DND-41 (cell line): ENCODE measurements around the gene GIMAP8.
A peak's percentile ranks its signal among the peaks of the same experiment; 100 is the strongest.

Experiments
- ATAC-seq: fragments of 200-7000 bp; cut with Tn5 transposase; 3 replicates; pipeline ENCODE4 v1.9.1; 2021; ENCODE audit warnings: low read depth; ENCODE audit not compliant: insufficient read depth
- DNase-seq: peaks from one replicate; pipeline ENCODE4 v3.0.0-alpha.2; 2020
- H2AFZ ChIP-seq: 2 replicates; pipeline ENCODE4 v1.6.0; 2012; ENCODE audit warnings: low read depth, low read length
- H3K27ac ChIP-seq: 2 replicates; pipeline ENCODE4 v1.5.1; 2012; ENCODE audit warnings: low read length, inconsistent platforms
- H3K27me3 ChIP-seq: fragments of 200-600 bp; sonication (generic); 2 replicates; pipeline ENCODE4 v1.6.0; 2012; ENCODE audit warnings: low read length, mild to moderate bottlenecking, inconsistent platforms; ENCODE audit not compliant: insufficient read depth, poor library complexity
- H3K36me3 ChIP-seq: 2 replicates; pipeline ENCODE4 v1.5.1; 2012; ENCODE audit warnings: low read length, inconsistent platforms; ENCODE audit not compliant: insufficient read depth
- H3K4me1 ChIP-seq: 2 replicates; pipeline ENCODE4 v1.5.1; 2012; ENCODE audit warnings: mild to moderate bottlenecking, low read length; ENCODE audit not compliant: insufficient read depth
- H3K4me2 ChIP-seq: 2 replicates; pipeline ENCODE4 v1.6.0; 2012; ENCODE audit warnings: mild to moderate bottlenecking, moderate library complexity, low read length, inconsistent platforms; ENCODE audit not compliant: insufficient read depth
- H3K4me3 ChIP-seq, 2 experiments: fragments of 200-600 bp in 1 of 2; shearing (Covaris generic) in 1 of 2; 2 replicates each; pipeline ENCODE4 v1.5.1; 2012 to 2016; ENCODE audit warnings: inconsistent platforms in 2 of 2, low read length in 2 of 2, mild to moderate bottlenecking in 2 of 2, low read depth in 1 of 2, moderate library complexity in 1 of 2
- H3K79me2 ChIP-seq: 2 replicates; pipeline ENCODE4 v1.6.0; 2012; ENCODE audit warnings: low read length, inconsistent platforms; ENCODE audit not compliant: insufficient read depth
- H3K9ac ChIP-seq: 2 replicates; pipeline ENCODE4 v1.6.0; 2012; ENCODE audit warnings: low read depth, mild to moderate bottlenecking, inconsistent platforms, low read length, moderate library complexity
- H3K9me3 ChIP-seq: 2 replicates; pipeline ENCODE4 v1.5.1; 2012; ENCODE audit warnings: low read length, moderate library complexity, mild to moderate bottlenecking, inconsistent platforms; ENCODE audit not compliant: insufficient read depth, severe bottlenecking
- H4K20me1 ChIP-seq: 2 replicates; pipeline ENCODE4 v1.6.0; 2012; ENCODE audit warnings: low read length; ENCODE audit not compliant: insufficient read depth
- CTCF ChIP-seq: IDR thresholded peaks from 2 replicates; pipeline ENCODE4 v1.5.1; 2012; ENCODE audit warnings: borderline replicate concordance, low read length, moderate library complexity, mild to moderate bottlenecking; ENCODE audit not compliant: poor library complexity, severe bottlenecking; ENCODE audit errors: extremely low read depth
- EZH2 ChIP-seq: IDR thresholded peaks from 3 replicates; pipeline ENCODE4 v1.6.1; 2012; ENCODE audit warnings: borderline replicate concordance, low read depth, mild to moderate bottlenecking, moderate library complexity, low read length, inconsistent platforms; ENCODE audit not compliant: severe bottlenecking

Gene GIMAP8

GRCh38 chr7:150464962-150465361, 14.5 kb downstream of the GIMAP8 start:
- no peaks in the 10 kb centered on the region for H3K36me3 ChIP-seq
- no peak overlapping the region for H2AFZ ChIP-seq
- H3K4me3 ChIP-seq: no peak overlapping the region
- no peak overlapping the region for H3K27ac ChIP-seq
- H3K4me1 ChIP-seq: peaks cover 3% of the 10 kb centered on the region; the same call in 1 of the 2 replicates
- ATAC-seq: 0 out of 3 replicates have a peak, but pooled peaks have one; percentile 29
- no peak overlapping the region for H3K4me2 ChIP-seq
- peaks cover 32% of the 10 kb centered on the region for H3K9me3 ChIP-seq
- DNase-seq: no peak
- no peaks in the 10 kb centered on the region for H4K20me1 ChIP-seq
- H3K27me3 ChIP-seq: no peaks in the 10 kb centered on the region
- H3K79me2 ChIP-seq: no peaks in the 10 kb centered on the region
- TF ChIP-seq EZH2: no peak
- TF ChIP-seq CTCF: no peak
- H3K9ac ChIP-seq: no peak overlapping the region

GRCh38 chr7:150465414-150465813, 15.0 kb downstream of the GIMAP8 start:
- DNase-seq (no peak), ATAC-seq (no peak)
- Histone ChIP-seq H4K20me1 (no peaks in the 10 kb centered on the region), H3K4me1 (peaks cover 3% of the 10 kb centered on the region; the same call in 1 of the 2 replicates), H2AFZ (no peak overlapping the region), H3K4me3 (no peak overlapping the region), H3K4me2 (no peak overlapping the region), H3K27ac (no peak overlapping the region), H3K27me3 (no peaks in the 10 kb centered on the region), H3K9ac (no peak overlapping the region), H3K79me2 (no peaks in the 10 kb centered on the region), H3K36me3 (no peaks in the 10 kb centered on the region), H3K9me3 (peaks cover 31% of the 10 kb centered on the region)
- no peak for TF ChIP-seq CTCF
- no peak for TF ChIP-seq EZH2

GRCh38 chr7:150466477-150466876, 16.0 kb downstream of the GIMAP8 start:
- no peaks in the 10 kb centered on the region for H3K79me2 ChIP-seq
- H3K4me3 ChIP-seq: no peak overlapping the region
- no peak overlapping the region for H2AFZ ChIP-seq
- no peaks in the 10 kb centered on the region for H3K27me3 ChIP-seq
- DNase-seq (no peak), ATAC-seq (no peak)
- H3K27ac ChIP-seq: no peak overlapping the region
- H3K36me3 ChIP-seq: no peaks in the 10 kb centered on the region
- H3K4me1 ChIP-seq: peaks cover 3% of the 10 kb centered on the region; the same call in 1 of the 2 replicates
- H3K9me3 ChIP-seq: peaks cover 20% of the 10 kb centered on the region
- no peaks in the 10 kb centered on the region for H4K20me1 ChIP-seq
- no peak for TF ChIP-seq EZH2
- TF ChIP-seq CTCF: no peak
- H3K4me2 ChIP-seq: no peak overlapping the region
- H3K9ac ChIP-seq: no peak overlapping the region

GRCh38 chr7:150468241-150468640, 17.8 kb downstream of the GIMAP8 start:
- Histone ChIP-seq H3K4me2 (no peak overlapping the region), H3K4me3 (no peak overlapping the region), H2AFZ (no peak overlapping the region), H3K27ac (no peak overlapping the region), H4K20me1 (no peaks in the 10 kb centered on the region), H3K36me3 (no peaks in the 10 kb centered on the region), H3K9me3 (peaks cover 5% of the 10 kb centered on the region), H3K79me2 (no peaks in the 10 kb centered on the region), H3K9ac (no peak overlapping the region), H3K27me3 (no peaks in the 10 kb centered on the region), H3K4me1 (peaks cover 3% of the 10 kb centered on the region; the same call in 1 of the 2 replicates)
- TF ChIP-seq EZH2 (no peak), CTCF (no peak)
- DNase-seq: no peak
- ATAC-seq: no peak
